WTC11 (cell line): Measurements from ENCODE around the gene FBXO42. TPM values are rescaled to one million over a fixed set of nuclear protein-coding genes. Genes with fewer than 3 reads are reported as not detected.
A peak's percentile ranks its signal among the peaks of the same experiment; 100 is the strongest.

Source experiments
- ATAC-seq: fragments of 200-7000 bp; cut with Tn5 transposase; 2 replicates; pipeline ENCODE4 v1.10.0; 2021; ENCODE audit warnings: mild to moderate bottlenecking, moderate library complexity
- CTCF ChIA-PET: fragments of 300-600 bp; sonication (Branson Sonifier 250); formaldehyde crosslinking; loops from one replicate; lab custom pipeline; 2021; ENCODE audit warnings: antibody characterized with exemption; lab: Charles Lee
- POLR2A ChIA-PET: fragments of 350-600 bp; sonication (Branson Sonifier 250); formaldehyde crosslinking; loops from one replicate; lab custom pipeline; 2021; ENCODE audit warnings: antibody characterized with exemption; lab: Charles Lee
- DNase-seq: peaks from one replicate; pipeline ENCODE4 v3.0.0; 2021; ENCODE audit warnings: low spot score
- H3K27ac Mint-ChIP-seq: 2 replicates; pipeline ENCODE4 v1.8.0; 2021; ENCODE audit warnings: mixed read lengths
- H3K27me3 Mint-ChIP-seq: 2 replicates; pipeline ENCODE4 v1.8.0; 2021; ENCODE audit warnings: low read depth, mild to moderate bottlenecking, moderate library complexity, mixed read lengths
- H3K36me3 Mint-ChIP-seq: 2 replicates; pipeline ENCODE4 v1.8.0; 2021; ENCODE audit warnings: mixed read lengths
- H3K4me1 Mint-ChIP-seq: 2 replicates; pipeline ENCODE4 v1.8.0; 2022; ENCODE audit warnings: mixed read lengths
- H3K4me3 Mint-ChIP-seq: 2 replicates; pipeline ENCODE4 v1.8.0; 2021; ENCODE audit warnings: mild to moderate bottlenecking, moderate library complexity, mixed read lengths
- H3K9me3 Mint-ChIP-seq: 2 replicates; pipeline ENCODE4 v1.8.0; 2021; ENCODE audit warnings: mixed read lengths
- ATF2 ChIP-seq: sonication (generic); formaldehyde crosslinking; IDR thresholded peaks from 2 replicates; pipeline ENCODE4 v1.8.1; 2022; ENCODE audit warnings: low read depth, missing genetic modification reagents, borderline replicate concordance
- ATF3 ChIP-seq: sonication (generic); formaldehyde crosslinking; conservative IDR thresholded peaks from 2 replicates; pipeline ENCODE4 v1.8.1; 2022; ENCODE audit warnings: mild to moderate bottlenecking, missing genetic modification reagents
- CBFB ChIP-seq: sonication (generic); formaldehyde crosslinking; IDR thresholded peaks from 2 replicates; pipeline ENCODE4 v1.8.1; 2022; ENCODE audit warnings: mild to moderate bottlenecking, low read depth, missing genetic modification reagents
- E2F1 ChIP-seq: sonication (generic); formaldehyde crosslinking; IDR thresholded peaks from 2 replicates; pipeline ENCODE4 v1.8.0; 2022; ENCODE audit warnings: mild to moderate bottlenecking, missing genetic modification reagents
- ETV6 ChIP-seq: sonication (generic); formaldehyde crosslinking; IDR thresholded peaks from 2 replicates; pipeline ENCODE4 v1.8.1; 2022; ENCODE audit warnings: mild to moderate bottlenecking, missing genetic modification reagents
- MAX ChIP-seq: sonication (generic); formaldehyde crosslinking; IDR thresholded peaks from 2 replicates; pipeline ENCODE4 v1.8.0; 2022; ENCODE audit warnings: mild to moderate bottlenecking, missing genetic modification reagents
- MLX ChIP-seq: sonication (generic); formaldehyde crosslinking; IDR thresholded peaks from 2 replicates; pipeline ENCODE4 v1.8.1; 2023; ENCODE audit warnings: mild to moderate bottlenecking, missing genetic modification reagents, moderate library complexity
- MXD4 ChIP-seq: fragments of 250-450 bp; sonication (Bioruptor Pico); IDR thresholded peaks from 2 replicates; pipeline ENCODE4 v1.8.0; 2021; ENCODE audit warnings: mild to moderate bottlenecking, moderate library complexity, borderline replicate concordance
- NFYB ChIP-seq: sonication (generic); formaldehyde crosslinking; conservative IDR thresholded peaks from 2 replicates; pipeline ENCODE4 v1.8.0; 2022; ENCODE audit warnings: low read depth, missing genetic modification reagents
- NR1H2 ChIP-seq: sonication (generic); formaldehyde crosslinking; IDR thresholded peaks from 2 replicates; pipeline ENCODE4 v1.9.0; 2021; ENCODE audit warnings: mild to moderate bottlenecking, moderate library complexity, missing genetic modification reagents
- NR2C2 ChIP-seq: sonication (generic); formaldehyde crosslinking; IDR thresholded peaks from 2 replicates; pipeline ENCODE4 v1.8.0; 2022; ENCODE audit warnings: mild to moderate bottlenecking, missing genetic modification reagents
- PRDM15 ChIP-seq: sonication (generic); formaldehyde crosslinking; IDR thresholded peaks from 2 replicates; pipeline ENCODE4 v1.8.0; 2022; ENCODE audit warnings: missing genetic modification reagents
- PRRX2 ChIP-seq: fragments of 250-450 bp; sonication (Bioruptor Pico); IDR thresholded peaks from 2 replicates; pipeline ENCODE4 v1.8.0; 2021; ENCODE audit warnings: mild to moderate bottlenecking
- RELA ChIP-seq: sonication (generic); formaldehyde crosslinking; IDR thresholded peaks from 2 replicates; pipeline ENCODE4 v1.8.1; 2022; ENCODE audit warnings: missing genetic modification reagents, mild to moderate bottlenecking, borderline replicate concordance
- SP1 ChIP-seq: sonication (generic); formaldehyde crosslinking; conservative IDR thresholded peaks from 2 replicates; pipeline ENCODE4 v1.8.1; 2022; ENCODE audit warnings: missing genetic modification reagents
- TP53 ChIP-seq: sonication (generic); formaldehyde crosslinking; IDR thresholded peaks from 2 replicates; pipeline ENCODE4 v1.8.1; 2023; ENCODE audit warnings: mild to moderate bottlenecking, missing genetic modification reagents
- USF2 ChIP-seq: sonication (generic); formaldehyde crosslinking; IDR thresholded peaks from 2 replicates; pipeline ENCODE4 v1.8.1; 2023; ENCODE audit warnings: mild to moderate bottlenecking, missing genetic modification reagents, moderate library complexity
- ZNF317 ChIP-seq: sonication (generic); formaldehyde crosslinking; IDR thresholded peaks from 2 replicates; pipeline ENCODE4 v1.8.1; 2023; ENCODE audit warnings: low read depth, mild to moderate bottlenecking, moderate library complexity, missing genetic modification reagents, borderline replicate concordance
- ZNF425 ChIP-seq: fragments of 250-450 bp; sonication (Bioruptor Pico); conservative IDR thresholded peaks from 2 replicates; pipeline ENCODE4 v1.9.0; 2021; ENCODE audit warnings: mild to moderate bottlenecking
- ZNF532 ChIP-seq: fragments of 250-450 bp; sonication (Bioruptor Pico); IDR thresholded peaks from 2 replicates; pipeline ENCODE4 v1.9.0; 2021; ENCODE audit warnings: mild to moderate bottlenecking, borderline replicate concordance
- total RNA-seq: library from RNA; stranded (reverse); gene quantifications from 3 replicates; pipeline ENCODE4 v1.2.3, GENCODE V29; 2021

FBXO42 gene
- total RNA-seq, 1 experiment from 2014 or later, result 17.5 TPM

- Mint-ChIP-seq H3K9me3 (no peaks in the 10 kb centered on the region), H3K4me3 (no peak overlapping the region), H3K27ac (no peak overlapping the region)
- no peak for TF ChIP-seq SP1
- no peak for TF ChIP-seq ATF3 (CRISPR knock-in tag)
- no peak for TF ChIP-seq USF2 (CRISPR knock-in tag)
- no peak for TF ChIP-seq CBFB (CRISPR knock-in tag)
- no peak for TF ChIP-seq E2F1 (CRISPR knock-in tag)
- no peak for TF ChIP-seq MXD4
- TF ChIP-seq RELA (CRISPR knock-in tag), result no peak
- TF ChIP-seq PRRX2, result no peak
- no peak for TF ChIP-seq NR2C2 (CRISPR knock-in tag)
- no peak for TF ChIP-seq ZNF317 (CRISPR knock-in tag)
- no peak for TF ChIP-seq MLX (CRISPR knock-in tag)
- TF ChIP-seq MAX (CRISPR knock-in tag), result no peak
- TF ChIP-seq, all 79 proteins: peak for 0
- POLR2A ChIA-PET, result interaction anchor here (0.7 kb wide), 1 partner anchor 22 kb away, joined by 6 read pairs; no protein-coding TSS in a partner anchor
- no peak for ATAC-seq
- DNase-seq, result no peak
- Mint-ChIP-seq H3K27me3 (no peaks in the 10 kb centered on the region), H3K4me1 (peaks cover 8% of the 10 kb centered on the region), H3K36me3 (no peaks in the 10 kb centered on the region)
- CTCF ChIA-PET, result no interaction called here
These were observed 11.6 kb downstream of the FBXO42 start for GRCh38 chr1:16340673-16341072.

GRCh38 chr1:16338961-16339360 lies 13.3 kb downstream of the FBXO42 start:
- H3K4me1 Mint-ChIP-seq, result peaks cover 14% of the 10 kb centered on the region
- ChIA-PET POLR2A (no interaction called here), CTCF (no interaction called here)
- no peaks in the 10 kb centered on the region for H3K36me3 Mint-ChIP-seq
- H3K9me3 Mint-ChIP-seq, result peaks cover 4% of the 10 kb centered on the region
- no peak overlapping the region for H3K4me3 Mint-ChIP-seq
- no peak for DNase-seq
- no peaks in the 10 kb centered on the region for H3K27me3 Mint-ChIP-seq
- H3K27ac Mint-ChIP-seq, result peak overlapping the region; percentile 1; the same call in 1 of the 2 replicates
- ATAC-seq, result no peak
- TF ChIP-seq TP53 (CRISPR knock-in tag) (no peak), PRDM15 (CRISPR knock-in tag) (no peak), ETV6 (no peak), ATF2 (CRISPR knock-in tag) (no peak), ATF3 (CRISPR knock-in tag) (no peak), NFYB (CRISPR knock-in tag) (no peak), NR1H2 (CRISPR knock-in tag) (no peak), ZNF532 (CRISPR knock-in tag) (no peak), ZNF425 (CRISPR knock-in tag) (no peak)
